ENCODE measurements around the gene HELZ.

The HELZ gene

GRCh38 chr17:67067571-67068482, 177.2 kb downstream of the HELZ start:
- no peak for DNase-seq

DNA sequence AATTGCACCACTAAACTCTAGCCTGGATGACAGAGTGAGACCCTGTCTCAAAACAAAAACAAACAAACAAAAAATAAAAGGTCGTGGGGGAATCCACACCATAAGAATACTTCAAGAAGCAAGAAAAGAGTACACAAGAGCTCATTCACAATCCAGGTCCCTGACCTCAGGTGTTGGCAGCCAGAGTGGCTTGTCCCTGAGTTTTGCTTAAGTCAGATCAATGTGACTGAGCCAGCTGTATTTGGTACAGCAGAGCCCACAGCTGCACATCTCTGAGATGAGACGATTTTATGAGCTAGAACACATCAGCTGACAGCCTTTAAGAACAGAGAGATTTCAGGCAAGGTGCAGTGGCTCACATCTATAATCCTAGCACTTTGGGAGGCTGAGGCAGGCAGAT, 178.3 kb downstream of the HELZ start:
- DNase-seq, result no peak

- DNase-seq, result no peak
Observed at GRCh38 chr17:67063141-67063540, 181.9 kb downstream of the HELZ start.

DNA sequence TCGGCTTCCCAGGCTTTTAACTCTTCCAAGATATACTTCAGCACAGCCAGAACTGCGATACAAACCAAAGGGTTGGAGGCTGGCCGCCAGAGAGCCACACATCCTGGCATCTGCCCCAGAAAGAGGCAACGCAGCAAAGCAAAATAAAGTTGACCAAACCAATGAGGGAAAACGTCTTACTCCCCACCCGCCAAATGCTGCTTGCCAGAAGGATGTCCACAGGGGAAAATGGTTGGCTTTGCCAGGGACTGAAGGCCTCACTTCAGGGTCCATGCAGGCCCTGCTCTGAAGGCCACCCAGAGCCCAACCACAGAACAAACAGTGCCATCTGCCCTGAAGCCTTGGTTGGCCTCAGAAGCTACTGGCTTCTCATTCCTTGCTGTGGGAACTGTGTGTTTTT, 185.6 kb downstream of the HELZ start:
- DNase-seq, result no peak

DNA sequence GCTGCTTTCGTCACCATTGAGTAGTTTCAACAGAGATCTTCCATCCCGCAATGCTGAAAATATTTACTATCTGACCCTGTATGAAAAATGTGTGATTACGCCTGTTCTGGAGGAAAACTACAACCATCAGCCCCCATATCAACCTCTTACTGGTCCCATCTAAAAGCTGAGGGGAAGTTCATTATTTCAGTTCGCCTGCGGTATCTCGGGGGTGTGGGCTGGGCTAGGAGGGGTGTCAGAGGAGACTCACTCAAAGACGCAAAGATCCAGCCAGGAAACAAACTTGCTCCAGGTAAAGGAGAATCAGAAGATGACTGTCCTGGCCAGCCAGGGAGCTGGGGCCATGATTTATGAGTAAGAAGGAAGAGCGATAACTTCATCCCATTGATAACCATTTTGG, 187.0 kb downstream of the HELZ start:
- DNase-seq, result no peak

DNA sequence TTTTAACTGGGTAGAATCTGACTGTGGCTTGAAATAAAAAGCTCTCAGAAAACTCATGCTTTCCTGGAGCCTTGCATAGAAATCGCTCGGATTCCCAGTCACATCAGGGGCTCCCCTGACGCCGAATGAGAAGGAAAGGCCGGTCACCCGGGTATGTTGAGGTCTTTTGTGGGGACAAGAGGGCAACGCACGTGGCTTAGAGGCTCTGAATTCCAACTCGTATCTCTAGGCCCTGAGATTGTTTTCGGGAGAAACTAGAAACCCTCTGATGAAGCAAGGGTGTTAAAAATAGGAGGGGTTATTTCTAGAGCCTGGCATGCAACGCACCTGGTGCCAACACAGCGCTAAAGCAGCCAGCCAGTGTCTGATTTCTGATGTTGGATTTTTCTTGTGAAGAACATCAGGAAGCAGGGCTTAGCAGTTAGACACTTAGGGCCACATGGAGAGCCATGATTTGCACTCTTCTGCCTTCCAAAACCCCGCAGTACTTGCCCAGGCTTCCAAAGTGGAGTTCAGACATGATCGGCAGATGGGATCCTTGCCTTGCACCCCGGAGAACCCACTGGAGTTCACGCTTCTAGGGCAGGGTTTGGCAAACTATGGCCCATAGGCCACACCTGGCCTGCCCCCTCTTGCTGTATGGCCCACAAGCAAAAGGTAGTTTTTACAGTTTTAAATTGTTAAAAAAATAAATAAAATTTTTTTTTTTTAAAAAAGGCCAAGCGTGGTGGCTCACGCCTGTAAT, 188.1 kb downstream of the HELZ start:
- DNase-seq, result no peak

DNA sequence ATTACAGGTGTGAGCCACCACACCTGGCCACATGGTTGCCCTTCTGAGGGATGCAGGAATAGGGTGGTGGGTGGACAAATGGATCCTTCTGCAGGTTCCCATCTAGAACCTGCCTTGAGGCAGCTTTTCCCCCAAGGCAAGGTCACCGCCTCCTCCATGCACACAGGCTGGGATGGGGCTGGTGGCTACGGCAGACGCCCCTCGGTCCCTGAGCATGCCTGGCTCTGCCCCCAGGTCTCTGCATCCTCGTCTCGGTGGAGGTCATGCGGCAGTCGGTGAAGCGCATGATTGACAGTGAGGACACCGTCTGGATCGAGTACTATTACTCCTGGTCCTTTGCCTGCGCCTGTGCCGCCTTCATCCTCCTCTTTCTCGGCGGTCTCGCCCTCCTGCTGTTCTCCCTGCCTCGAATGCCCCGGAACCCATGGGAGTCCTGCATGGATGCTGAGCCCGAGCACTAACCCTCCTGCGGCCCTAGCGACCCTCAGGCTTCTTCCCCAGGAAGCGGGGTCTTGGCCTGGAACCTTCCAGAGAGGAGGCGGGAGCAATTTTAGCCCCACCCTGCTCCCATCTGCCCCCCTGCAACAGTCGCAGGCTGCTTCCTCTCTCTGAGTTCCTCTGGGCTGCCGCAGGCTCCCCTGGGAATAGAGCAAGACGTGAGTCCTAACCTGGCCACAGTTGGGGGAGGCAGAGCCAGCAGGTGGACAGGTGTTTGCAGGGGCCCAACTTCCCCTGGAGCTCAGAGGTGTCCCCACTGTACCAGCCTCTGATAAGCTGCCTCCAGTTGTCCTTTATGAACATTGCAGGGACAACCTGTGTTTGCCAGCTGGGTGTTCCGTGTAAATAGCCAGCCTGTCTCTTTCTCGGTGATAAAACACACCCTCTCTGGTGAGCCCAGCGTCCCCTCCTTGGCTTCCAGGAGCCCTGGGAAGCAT, 188.9 kb downstream of the HELZ start:
- no peak for DNase-seq

DNA sequence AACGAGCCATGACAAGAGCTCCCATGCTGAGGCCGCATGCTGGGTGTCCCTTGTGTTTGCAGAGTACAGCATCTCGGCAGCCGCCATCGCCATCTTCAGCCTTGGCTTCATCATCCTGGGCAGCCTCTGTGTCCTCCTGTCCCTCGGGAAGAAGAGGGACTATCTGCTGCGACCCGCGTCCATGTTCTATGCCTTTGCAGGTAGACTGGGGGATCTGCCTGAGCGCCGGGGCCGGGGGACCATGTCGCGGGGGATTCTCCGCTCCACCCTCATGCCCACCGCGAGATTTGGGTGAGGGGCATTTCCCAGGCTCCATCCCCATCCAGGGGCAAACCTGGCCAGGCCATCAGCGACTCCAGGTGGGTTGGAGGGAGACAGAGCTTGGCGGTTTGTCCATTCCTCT, 190.0 kb downstream of the HELZ start:
- no peak for DNase-seq

GRCh38 chr17:67054608-67055007, 190.4 kb downstream of the HELZ start:
- DNase-seq, result no peak

GRCh38 chr17:67054011-67054591, 190.9 kb downstream of the HELZ start:
- DNase-seq, result no peak

- no peak for DNase-seq
Observed at GRCh38 chr17:67053438-67054000, 191.5 kb downstream of the HELZ start.

GRCh38 chr17:67052720-67053437, 192.1 kb downstream of the HELZ start:
- no peak for DNase-seq

DNA sequence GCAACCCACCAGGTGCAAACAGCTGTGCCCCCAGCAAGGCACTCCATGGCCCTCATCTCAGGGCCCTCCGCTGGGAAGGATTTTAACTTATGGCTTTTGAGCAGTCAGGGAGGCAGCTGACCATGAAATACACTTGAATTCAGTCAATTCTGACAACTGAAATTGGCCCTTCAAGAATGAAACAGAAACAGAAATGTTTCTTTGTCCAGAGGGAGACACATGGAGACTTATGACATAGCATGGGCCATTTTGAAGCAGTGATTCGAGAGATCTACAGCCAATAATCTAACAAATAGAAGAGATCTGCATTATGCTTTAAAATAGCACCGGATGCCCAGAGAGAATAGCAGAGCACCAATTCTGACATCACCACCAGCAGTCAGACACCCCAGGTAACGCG, 193.2 kb downstream of the HELZ start:
- DNase-seq, result no peak

GRCh38 chr17:67051155-67051538, 193.8 kb downstream of the HELZ start:
- DNase-seq, result no peak

DNA sequence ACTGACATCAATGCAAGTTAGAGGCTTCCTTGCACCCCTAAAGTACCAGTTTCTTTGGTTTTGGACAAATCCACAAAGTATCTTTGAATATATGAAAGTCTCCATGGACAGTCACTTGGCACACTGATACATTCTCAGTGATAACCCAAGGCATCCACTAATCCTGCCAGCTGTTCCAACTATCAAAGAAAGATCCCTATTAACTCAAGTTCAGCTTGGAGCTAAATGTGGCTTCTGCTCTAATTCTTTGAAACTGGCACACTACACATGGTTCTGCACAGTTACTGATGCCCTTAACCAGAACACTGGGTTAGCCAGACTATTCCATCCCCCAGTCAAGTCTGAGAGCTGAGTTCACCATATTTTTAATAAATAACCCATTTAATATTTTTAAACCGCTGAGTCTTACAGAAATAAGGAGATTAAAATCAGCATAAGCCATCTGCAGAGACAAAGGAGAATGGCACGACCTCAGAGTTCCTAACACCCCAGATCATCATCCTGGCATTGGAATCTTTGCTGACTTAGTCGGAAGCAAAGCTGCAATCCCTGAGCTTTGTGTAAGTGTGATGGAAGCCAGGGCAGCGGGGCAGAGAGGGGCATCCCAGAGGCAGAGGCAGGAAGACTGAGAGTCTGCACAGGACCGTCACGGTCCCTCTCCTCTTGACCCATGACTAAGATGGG, 194.4 kb downstream of the HELZ start:
- no peak for DNase-seq

DNA sequence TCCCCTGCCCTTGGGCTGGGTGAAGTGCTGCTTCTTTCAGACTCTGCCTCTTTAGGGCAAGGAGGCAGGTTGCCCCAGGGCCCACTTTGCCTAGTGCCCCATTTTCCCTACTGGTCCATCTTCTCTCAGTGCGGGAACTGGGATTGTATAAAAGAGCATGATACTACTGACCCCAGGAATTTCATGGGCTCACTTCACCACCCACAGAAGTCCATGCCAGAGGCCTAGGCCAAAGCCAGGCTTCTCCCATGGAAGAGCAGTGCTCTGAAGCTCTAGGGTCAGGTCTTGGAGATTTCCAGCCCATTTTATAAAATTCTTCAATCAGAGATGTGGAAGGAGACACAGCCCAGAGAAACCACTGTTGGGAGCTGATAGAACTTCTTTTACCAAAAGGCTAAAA, 194.9 kb downstream of the HELZ start:
- no peak for DNase-seq

- no peak for DNase-seq
Observed at GRCh38 chr17:67049025-67049739, 195.8 kb downstream of the HELZ start.

GRCh38 chr17:67047382-67047781, 197.6 kb downstream of the HELZ start:
- DNase-seq, result no peak

DNA sequence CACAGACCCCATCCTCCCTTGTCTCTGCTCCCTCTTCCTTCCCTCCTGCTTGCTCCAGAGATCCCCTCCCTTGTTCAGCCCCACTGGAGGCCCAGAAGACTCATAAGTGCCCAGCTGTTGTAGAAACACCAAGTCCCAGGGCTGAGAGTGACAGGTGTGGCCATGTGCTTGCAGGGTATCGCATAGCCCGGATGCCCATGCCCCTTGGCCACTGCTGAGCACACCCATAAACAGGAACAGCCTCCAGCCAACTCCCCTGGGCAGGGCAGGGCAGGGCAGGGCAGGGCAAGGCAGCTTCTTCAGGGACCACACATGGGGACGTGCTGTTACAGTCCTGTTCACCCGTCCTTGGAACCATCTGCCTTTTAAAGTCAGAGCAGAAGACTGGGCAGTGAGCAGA, 198.6 kb downstream of the HELZ start:
- DNase-seq, result no peak

- DNase-seq, result no peak
Observed at GRCh38 chr17:67044940-67045339, 200.1 kb downstream of the HELZ start.

Measured in NCI-H748 treated with DMSO at 0.1 percent for 48 hours (cell line).